HFFc6 (cell line): Measurements from ENCODE around the gene SLC43A2. TPM values are rescaled to one million over a fixed set of nuclear protein-coding genes. Genes with fewer than 3 reads are reported as not detected.

Source experiments
- DNase-seq: peaks from one replicate; pipeline ENCODE4 v3.0.0-alpha.2; 2018
- H3K27ac Mint-ChIP-seq: 2 replicates; pipeline ENCODE4 v1.8.0; 2020; ENCODE audit warnings: mild to moderate bottlenecking, mixed read lengths
- H3K27me3 Mint-ChIP-seq: 2 replicates; pipeline ENCODE4 v1.8.0; 2021; ENCODE audit warnings: mild to moderate bottlenecking, moderate library complexity, mixed read lengths; ENCODE audit not compliant: insufficient read depth
- H3K36me3 Mint-ChIP-seq: 2 replicates; pipeline ENCODE4 v1.8.0; 2021; ENCODE audit warnings: low read depth, mixed read lengths
- H3K4me1 Mint-ChIP-seq: 2 replicates; pipeline ENCODE4 v1.8.0; 2020; ENCODE audit warnings: low read depth, mixed read lengths
- H3K4me3 Mint-ChIP-seq: 2 replicates; pipeline ENCODE4 v1.8.0; 2020; ENCODE audit warnings: mild to moderate bottlenecking, moderate library complexity, mixed read lengths
- H3K9me3 Mint-ChIP-seq: 2 replicates; pipeline ENCODE4 v1.8.0; 2020; ENCODE audit warnings: mild to moderate bottlenecking, mixed read lengths
- total RNA-seq, 6 experiments: library from RNA; stranded (reverse); fragmentation: NEBNext Ultra II Directional; extraction: Animal tissue kit (Norgen Biotek cat#: 25700); gene quantifications; 2 replicates in 1 of 6; 3 replicates in 5 of 6; pipeline ENCODE4 v1.2.3, GENCODE V29; 2021
- TF ChIP-seq, protein P1 (sequence below): fragments of 200-600 bp; sonication (generic); IDR thresholded peaks from 2 replicates; pipeline ENCODE4 v1.5.0; 2021; ENCODE audit warnings: antibody characterized with exemption, mild to moderate bottlenecking

SLC43A2 gene
- total RNA-seq, 6 experiments from 2014 or later = 6.4 to 11.2 (median 6.9) TPM

GRCh38 chr17:1605681-1606351 is 22.8 kb downstream of the SLC43A2 start:
- no peak for DNase-seq
- Mint-ChIP-seq H3K4me3 (no peak overlapping the region), H3K9me3 (peaks cover 13% of the 10 kb centered on the region)

DNA sequence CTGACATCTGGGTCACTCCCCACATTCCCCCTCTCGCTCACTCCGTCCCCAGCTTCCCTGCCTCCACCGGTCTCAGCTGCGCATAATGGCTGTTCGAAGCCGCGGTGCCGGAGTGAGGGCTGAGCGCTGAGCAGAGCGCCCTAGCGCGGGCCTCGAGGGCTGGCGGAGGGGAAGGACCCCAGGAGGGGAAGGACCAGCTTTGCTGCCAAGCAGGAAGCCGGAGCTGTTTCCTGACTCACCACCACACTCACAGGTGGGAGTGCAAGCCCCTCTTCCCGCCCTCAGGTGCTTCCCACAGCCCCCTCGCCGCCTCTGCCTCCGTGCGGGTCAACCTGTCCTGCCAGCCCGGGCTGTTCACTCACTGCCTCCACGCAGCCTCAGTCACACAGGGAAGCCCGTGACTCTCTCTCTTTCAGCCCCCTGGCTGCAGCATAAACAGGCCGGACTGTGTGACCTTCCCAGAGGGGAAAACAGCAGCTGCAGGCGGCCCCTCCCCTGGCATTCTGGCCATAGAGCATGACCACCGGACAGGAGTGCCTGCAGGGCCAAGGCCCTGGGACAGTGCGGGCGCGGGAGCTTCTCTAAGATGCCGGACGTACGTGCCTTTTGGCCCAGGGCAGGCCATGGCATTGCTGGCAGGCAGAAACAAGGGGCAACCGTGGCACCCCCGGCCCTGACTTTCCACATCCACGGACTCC is 23.7 kb downstream of the SLC43A2 start:
- Mint-ChIP-seq H3K9me3 (peaks cover 16% of the 10 kb centered on the region), H3K27ac (no peak overlapping the region), H3K27me3 (peaks cover 3% of the 10 kb centered on the region; the same call in 1 of the 2 replicates), H3K36me3 (peaks cover 9% of the 10 kb centered on the region; the same call in 1 of the 2 replicates), H3K4me3 (no peak overlapping the region), H3K4me1 (peaks cover 6% of the 10 kb centered on the region)
- TF ChIP-seq, protein P1, sequence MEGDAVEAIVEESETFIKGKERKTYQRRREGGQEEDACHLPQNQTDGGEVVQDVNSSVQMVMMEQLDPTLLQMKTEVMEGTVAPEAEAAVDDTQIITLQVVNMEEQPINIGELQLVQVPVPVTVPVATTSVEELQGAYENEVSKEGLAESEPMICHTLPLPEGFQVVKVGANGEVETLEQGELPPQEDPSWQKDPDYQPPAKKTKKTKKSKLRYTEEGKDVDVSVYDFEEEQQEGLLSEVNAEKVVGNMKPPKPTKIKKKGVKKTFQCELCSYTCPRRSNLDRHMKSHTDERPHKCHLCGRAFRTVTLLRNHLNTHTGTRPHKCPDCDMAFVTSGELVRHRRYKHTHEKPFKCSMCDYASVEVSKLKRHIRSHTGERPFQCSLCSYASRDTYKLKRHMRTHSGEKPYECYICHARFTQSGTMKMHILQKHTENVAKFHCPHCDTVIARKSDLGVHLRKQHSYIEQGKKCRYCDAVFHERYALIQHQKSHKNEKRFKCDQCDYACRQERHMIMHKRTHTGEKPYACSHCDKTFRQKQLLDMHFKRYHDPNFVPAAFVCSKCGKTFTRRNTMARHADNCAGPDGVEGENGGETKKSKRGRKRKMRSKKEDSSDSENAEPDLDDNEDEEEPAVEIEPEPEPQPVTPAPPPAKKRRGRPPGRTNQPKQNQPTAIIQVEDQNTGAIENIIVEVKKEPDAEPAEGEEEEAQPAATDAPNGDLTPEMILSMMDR = no peak
- no peak for DNase-seq

More at GRCh38 chr17:1605681-1606351, 22.8 kb downstream of the SLC43A2 start:
- peaks cover 6% of the 10 kb centered on the region for H3K4me1 Mint-ChIP-seq
- peaks cover 9% of the 10 kb centered on the region; the same call in 1 of the 2 replicates for H3K36me3 Mint-ChIP-seq
- H3K27ac Mint-ChIP-seq = no peak overlapping the region
- TF ChIP-seq, protein P1 = no peak
- H3K27me3 Mint-ChIP-seq = peaks cover 3% of the 10 kb centered on the region; the same call in 1 of the 2 replicates

DNA sequence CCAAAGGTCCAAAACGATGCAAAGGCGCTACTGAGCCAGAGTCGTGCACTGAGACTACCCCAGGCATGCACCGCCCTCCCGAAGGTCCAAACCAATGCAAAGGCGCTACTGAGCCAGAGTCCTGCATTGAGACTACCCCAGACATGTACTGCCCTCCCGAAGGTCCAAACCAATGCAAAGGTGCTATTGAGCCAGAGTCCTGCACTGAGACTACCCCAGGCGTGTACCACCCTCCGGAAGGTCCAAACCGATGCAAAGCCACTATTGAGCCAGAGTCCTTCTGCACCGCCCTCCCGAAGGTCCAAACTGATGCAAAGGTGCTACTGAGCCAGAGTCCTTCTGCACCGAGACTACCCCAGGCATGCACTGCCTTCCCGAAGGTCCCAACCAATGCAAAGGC is 27.1 kb downstream of the SLC43A2 start:
- Mint-ChIP-seq H3K9me3 (peaks cover 16% of the 10 kb centered on the region), H3K4me3 (no peak overlapping the region), H3K27ac (no peak overlapping the region), H3K36me3 (peaks cover 9% of the 10 kb centered on the region; the same call in 1 of the 2 replicates), H3K4me1 (no peaks in the 10 kb centered on the region), H3K27me3 (peaks cover 5% of the 10 kb centered on the region; the same call in 1 of the 2 replicates)
- TF ChIP-seq, protein P1 = no peak
- no peak for DNase-seq

DNA sequence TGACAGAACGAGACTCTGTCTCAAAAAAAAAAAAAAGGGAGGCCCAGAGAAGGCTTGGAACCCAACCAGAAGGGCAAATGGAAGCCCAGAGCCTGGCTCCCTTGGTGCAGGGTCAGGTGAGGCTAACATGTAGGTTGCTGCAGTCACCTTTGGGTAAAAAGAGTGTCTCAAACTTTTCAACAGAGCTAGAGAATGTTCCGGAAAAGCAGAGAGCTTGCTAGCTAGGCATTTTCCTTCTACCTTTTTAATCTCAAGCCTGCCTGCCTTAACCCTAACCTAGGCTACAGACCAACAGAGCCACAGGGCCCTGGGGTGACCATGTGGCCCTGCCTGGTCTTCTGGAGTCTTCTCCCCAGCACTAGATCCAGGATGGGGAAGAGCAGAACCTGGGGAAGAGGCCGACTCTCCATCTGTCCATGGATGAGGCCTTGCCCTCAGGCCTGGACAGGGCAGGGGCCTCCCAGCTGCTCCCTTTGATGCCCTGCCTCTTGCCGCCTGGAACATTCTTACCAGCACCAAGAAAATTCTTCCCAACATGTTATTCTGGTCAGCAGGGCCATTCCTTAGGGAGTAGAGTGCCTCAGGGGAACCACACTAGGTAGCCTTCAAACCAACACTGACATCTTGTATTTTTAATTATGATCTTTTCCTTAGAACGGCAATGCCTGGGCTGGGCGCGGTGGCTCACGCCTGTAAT is 30.1 kb downstream of the SLC43A2 start:
- Mint-ChIP-seq H3K4me1 (no peaks in the 10 kb centered on the region), H3K4me3 (no peak overlapping the region), H3K27ac (no peak overlapping the region), H3K36me3 (peaks cover 9% of the 10 kb centered on the region; the same call in 1 of the 2 replicates), H3K9me3 (peaks cover 16% of the 10 kb centered on the region), H3K27me3 (peaks cover 4% of the 10 kb centered on the region)
- DNase-seq = no peak
- TF ChIP-seq, protein P1 = no peak

DNA sequence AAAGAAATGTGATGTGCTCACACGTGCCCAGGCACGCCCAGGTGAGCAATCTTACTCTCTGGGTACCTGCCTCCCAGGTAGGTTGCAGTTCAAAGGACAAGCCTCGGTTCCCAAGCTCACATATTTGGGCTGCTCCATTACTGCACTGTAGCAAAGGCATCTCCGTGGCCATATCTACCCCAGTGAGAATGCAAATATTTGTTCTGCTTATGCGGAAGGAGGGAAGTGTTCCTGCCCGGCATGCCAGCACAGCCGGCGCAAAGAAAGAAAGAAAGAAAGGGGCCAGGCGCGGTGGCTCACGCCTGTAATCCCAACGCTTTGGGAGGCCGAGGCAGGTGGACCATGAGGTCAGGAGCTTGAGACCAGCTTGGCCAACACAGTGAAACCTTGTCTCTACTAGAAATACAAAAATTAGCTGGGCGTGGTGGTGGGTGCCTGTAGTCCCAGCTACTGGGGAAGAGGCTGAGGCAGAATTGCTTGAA is 30.7 kb downstream of the SLC43A2 start:
- no peak for DNase-seq
- Mint-ChIP-seq H3K36me3 (peaks cover 9% of the 10 kb centered on the region; the same call in 1 of the 2 replicates), H3K27ac (no peak overlapping the region), H3K9me3 (peaks cover 16% of the 10 kb centered on the region), H3K4me3 (no peak overlapping the region), H3K27me3 (peaks cover 2% of the 10 kb centered on the region), H3K4me1 (no peaks in the 10 kb centered on the region)
- TF ChIP-seq, protein P1 = no peak
